H1 (cell line): Measurements from ENCODE around the gene SASH3. TPM values are rescaled to one million over a fixed set of nuclear protein-coding genes. Genes with fewer than 3 reads are reported as not detected.

Experiments used
- CTCF ChIA-PET: fragments of 300-600 bp; sonication (Branson Sonifier 250); formaldehyde crosslinking; loops from one replicate; lab custom pipeline; 2021; ENCODE audit not compliant: partially characterized antibody; lab: Charles Lee
- POLR2A ChIA-PET: fragments of 300-600 bp; sonication (Branson Sonifier 250); formaldehyde crosslinking; loops from one replicate; lab custom pipeline; 2021; ENCODE audit warnings: inconsistent platforms; ENCODE audit not compliant: partially characterized antibody; lab: Charles Lee
- DNase-seq, 2 experiments: peaks; one replicate each; pipeline versions ENCODE4 v3.0.0 to v3.0.0-alpha.2; 2010 to 2022; ENCODE audit warnings: low spot score in 2 of 2, low read depth in 1 of 2, mixed read lengths in 1 of 2
- FAIRE-seq: peaks from 2 replicates; lab custom pipeline; 2011; peaks lifted over from hg19 to GRCh38; lab: Jason Lieb, UNC
- H2AFZ ChIP-seq: 2 replicates; pipeline ENCODE4 v1.8.1; 2012; ENCODE audit warnings: low read length, inconsistent platforms
- H2AK5ac ChIP-seq: 2 replicates; pipeline ENCODE4 v1.6.1; 2013; ENCODE audit warnings: low read depth, low read length
- H2BK120ac ChIP-seq: replicated peaks from 2 replicates; pipeline ENCODE3; 2013; ENCODE audit warnings: low read depth, low read length, inconsistent platforms
- H2BK12ac ChIP-seq: 2 replicates; pipeline ENCODE4 v1.6.1; 2013; ENCODE audit warnings: low read depth, low read length
- H2BK15ac ChIP-seq: 2 replicates; pipeline ENCODE4 v1.6.1; 2013; ENCODE audit warnings: low read length
- H2BK20ac ChIP-seq: 2 replicates; pipeline ENCODE4 v1.6.1; 2013; ENCODE audit warnings: low read length
- H2BK5ac ChIP-seq: 2 replicates; pipeline ENCODE4 v1.6.1; 2013; ENCODE audit warnings: low read depth, low read length
- H3K14ac ChIP-seq: 2 replicates; pipeline ENCODE4 v1.6.1; 2013; ENCODE audit warnings: inconsistent platforms; ENCODE audit not compliant: insufficient read length
- H3K18ac ChIP-seq: 2 replicates; pipeline ENCODE4 v1.6.1; 2013; ENCODE audit warnings: low read length; ENCODE audit errors: extremely low read depth
- H3K23ac ChIP-seq: 2 replicates; pipeline ENCODE4 v1.6.1; 2013; ENCODE audit warnings: inconsistent platforms; ENCODE audit not compliant: insufficient read length
- H3K23me2 ChIP-seq: 2 replicates; pipeline ENCODE4 v1.6.1; 2013; ENCODE audit warnings: low read depth, low read length
- H3K27ac ChIP-seq: 2 replicates; pipeline ENCODE4 v1.6.1; 2011; ENCODE audit warnings: low read depth, low read length, inconsistent platforms
- H3K27me3 ChIP-seq, 4 experiments: replicated peaks in 1 of 4; 1 replicate in 1 of 4; 2 replicates in 3 of 4; pipeline versions ENCODE4 v1.6.1 to v1.8.1; 2011 to 2013; ENCODE audit warnings: low read length in 3 of 4, mild to moderate bottlenecking in 3 of 4, inconsistent platforms in 2 of 4, mixed read lengths in 2 of 4, moderate library complexity in 1 of 4; ENCODE audit not compliant: control insufficient read depth in 3 of 4, insufficient read depth in 3 of 4; ENCODE audit errors: extremely low read depth in 1 of 4
- H3K36me3 ChIP-seq, 4 experiments: 2 replicates each; pipeline versions ENCODE4 v1.6.1 to v1.8.1; 2011 to 2013; ENCODE audit warnings: mild to moderate bottlenecking in 4 of 4, low read length in 3 of 4, moderate library complexity in 2 of 4, control low read depth in 1 of 4, inconsistent platforms in 1 of 4; ENCODE audit not compliant: insufficient read depth in 4 of 4, control insufficient read depth in 2 of 4
- H3K4ac ChIP-seq: replicated peaks from 2 replicates; pipeline ENCODE3; 2013; ENCODE audit warnings: low read length, low read depth, mixed read lengths, inconsistent platforms; ENCODE audit not compliant: insufficient read length
- H3K4me1 ChIP-seq, 4 experiments: replicated peaks in 1 of 4; 1 replicate in 1 of 4; 2 replicates in 3 of 4; pipeline versions ENCODE4 v1.6.1 to v1.8.1; 2011 to 2013; ENCODE audit warnings: low read length in 3 of 4, inconsistent platforms in 2 of 4, mixed read lengths in 1 of 4; ENCODE audit not compliant: insufficient read depth in 4 of 4, control insufficient read depth in 3 of 4
- H3K4me2 ChIP-seq, 2 experiments: 2 replicates each; pipeline versions ENCODE4 v1.6.1 to v1.8.1; 2011 to 2013; ENCODE audit warnings: low read depth in 2 of 2, low read length in 2 of 2, control low read depth in 1 of 2, inconsistent platforms in 1 of 2, mild to moderate bottlenecking in 1 of 2; ENCODE audit not compliant: insufficient read depth in 1 of 2
- H3K4me3 ChIP-seq, 4 experiments: fragments of 200-600, 300-600 bp in 1 of 4; sonication (generic), shearing (Covaris generic), sonication (Bioruptor Twin) in 1 of 4; 2 replicates each; pipeline versions ENCODE4 v1.5.1 to v1.8.1; 2011 to 2016; ENCODE audit warnings: low read length in 4 of 4, low read depth in 3 of 4, control low read depth in 2 of 4, inconsistent platforms in 2 of 4, mild to moderate bottlenecking in 2 of 4, mixed read lengths in 1 of 4, moderate library complexity in 1 of 4; ENCODE audit not compliant: insufficient read depth in 2 of 4; ENCODE audit errors: extremely low read depth in 1 of 4
- H3K56ac ChIP-seq: replicated peaks from 2 replicates; pipeline ENCODE3; 2013; ENCODE audit warnings: low read depth, mild to moderate bottlenecking, mixed read lengths, low read length, inconsistent platforms; ENCODE audit not compliant: insufficient read length
- H3K79me1 ChIP-seq: 2 replicates; pipeline ENCODE4 v1.6.1; 2013; ENCODE audit warnings: low read depth, low read length, control low read depth
- H3K79me2 ChIP-seq, 2 experiments: 2 replicates each; pipeline versions ENCODE4 v1.6.1 to v1.8.1; 2012 to 2013; ENCODE audit warnings: low read length in 2 of 2, mild to moderate bottlenecking in 2 of 2, inconsistent platforms in 1 of 2; ENCODE audit not compliant: insufficient read depth in 2 of 2, control insufficient read depth in 1 of 2
- H3K9ac ChIP-seq, 4 experiments: replicated peaks in 1 of 4; 1 replicate in 1 of 4; 2 replicates in 3 of 4; pipeline versions ENCODE4 v1.6.1 to v1.8.1; 2011 to 2013; ENCODE audit warnings: low read depth in 3 of 4, low read length in 3 of 4, control low read depth in 2 of 4, mild to moderate bottlenecking in 2 of 4, moderate library complexity in 2 of 4, inconsistent platforms in 1 of 4; ENCODE audit errors: extremely low read depth in 1 of 4
- H3K9me3 ChIP-seq, 2 experiments: 2 replicates each; pipeline versions ENCODE4 v1.6.1 to v1.8.1; 2012 to 2013; ENCODE audit warnings: mild to moderate bottlenecking in 2 of 2, moderate library complexity in 2 of 2, control low read depth in 1 of 2, inconsistent platforms in 1 of 2, low read depth in 1 of 2, low read length in 1 of 2, mixed read lengths in 1 of 2; ENCODE audit not compliant: insufficient read depth in 2 of 2
- H4K20me1 ChIP-seq, 2 experiments: replicated peaks in 1 of 2; 2 replicates each; pipeline versions ENCODE3 to v1.8.1; 2011 to 2013; ENCODE audit warnings: inconsistent platforms in 2 of 2, low read length in 2 of 2, mild to moderate bottlenecking in 1 of 2; ENCODE audit not compliant: insufficient read depth in 2 of 2, control insufficient read depth in 1 of 2
- H4K5ac ChIP-seq: 2 replicates; pipeline ENCODE4 v1.6.1; 2013; ENCODE audit warnings: low read length, low read depth, mixed read lengths, inconsistent platforms; ENCODE audit not compliant: insufficient read length
- H4K8ac ChIP-seq: 2 replicates; pipeline ENCODE4 v1.8.0; 2013; ENCODE audit warnings: mild to moderate bottlenecking, moderate library complexity, low read length, inconsistent platforms; ENCODE audit not compliant: insufficient read depth; ENCODE audit errors: extremely low read depth
- H4K91ac ChIP-seq: replicated peaks from 2 replicates; pipeline ENCODE3; 2013; ENCODE audit warnings: low read length, mixed read lengths, inconsistent platforms; ENCODE audit not compliant: insufficient read length
- SIN3A ChIP-seq, 2 experiments: IDR thresholded peaks in 1 of 2; conservative IDR thresholded peaks in 1 of 2; 2 replicates each; pipeline ENCODE4 v1.6.1; 2011 to 2012; ENCODE audit warnings: low read length in 2 of 2, improper control_type of control experiment in 1 of 2, low read depth in 1 of 2, mild to moderate bottlenecking in 1 of 2
- TEAD4 ChIP-seq: IDR thresholded peaks from 2 replicates; pipeline ENCODE4 v1.6.1; 2012; ENCODE audit warnings: low read depth, low read length, inconsistent platforms, mixed read lengths
- WGBS, 2 experiments: shearing (Covaris generic) in 1 of 2; methylation state at CpG; one replicate each; pipeline versions ENCODE4 v1.1.6 to v1.1.7; 2013 to 2015; ENCODE audit warnings: low lambda C conversion rate in 2 of 2, mixed read lengths in 2 of 2, inconsistent platforms in 1 of 2, low coverage in 1 of 2, missing lambda C conversion rate in 1 of 2; ENCODE audit not compliant: insufficient replicate concordance in 2 of 2, insufficient coverage in 1 of 2, insufficient read length in 1 of 2; ENCODE audit errors: extremely low coverage in 1 of 2, missing lambda C conversion rate in 1 of 2; 5-methylcytosine and 5-hydroxymethylcytosine counted together
- polyA plus RNA-seq, 7 experiments: library from polyadenylated mRNA; depleted of rRNA in 3 of 7; stranded (reverse) in 5 of 7; unstranded in 2 of 7; fragments of >200 nt in 5 of 7; fragments of 200-250 nt in 2 of 7; gene quantifications; 1 replicate in 5 of 7; 2 replicates in 1 of 7; 4 replicates in 1 of 7; pipeline versions ENCODE4 v1.2.1 to v1.2.3, GENCODE V29; 2011 to 2013; ENCODE audit warnings: missing spikeins in 2 of 7, mixed read lengths in 2 of 7
- total RNA-seq: library from RNA; stranded (reverse); fragmentation: NEBNext Ultra II Directional; extraction: Animal tissue kit (Norgen Biotek cat#: 25700); gene quantifications from 2 replicates; pipeline ENCODE4 v1.2.1, GENCODE V29; 2021

The SASH3 gene
- total and polyA plus RNA-seq, 2 of the 8 experiments (the other 6 are each of a cell fraction or from before 2014, with no cell fraction given): not detected

DNA sequence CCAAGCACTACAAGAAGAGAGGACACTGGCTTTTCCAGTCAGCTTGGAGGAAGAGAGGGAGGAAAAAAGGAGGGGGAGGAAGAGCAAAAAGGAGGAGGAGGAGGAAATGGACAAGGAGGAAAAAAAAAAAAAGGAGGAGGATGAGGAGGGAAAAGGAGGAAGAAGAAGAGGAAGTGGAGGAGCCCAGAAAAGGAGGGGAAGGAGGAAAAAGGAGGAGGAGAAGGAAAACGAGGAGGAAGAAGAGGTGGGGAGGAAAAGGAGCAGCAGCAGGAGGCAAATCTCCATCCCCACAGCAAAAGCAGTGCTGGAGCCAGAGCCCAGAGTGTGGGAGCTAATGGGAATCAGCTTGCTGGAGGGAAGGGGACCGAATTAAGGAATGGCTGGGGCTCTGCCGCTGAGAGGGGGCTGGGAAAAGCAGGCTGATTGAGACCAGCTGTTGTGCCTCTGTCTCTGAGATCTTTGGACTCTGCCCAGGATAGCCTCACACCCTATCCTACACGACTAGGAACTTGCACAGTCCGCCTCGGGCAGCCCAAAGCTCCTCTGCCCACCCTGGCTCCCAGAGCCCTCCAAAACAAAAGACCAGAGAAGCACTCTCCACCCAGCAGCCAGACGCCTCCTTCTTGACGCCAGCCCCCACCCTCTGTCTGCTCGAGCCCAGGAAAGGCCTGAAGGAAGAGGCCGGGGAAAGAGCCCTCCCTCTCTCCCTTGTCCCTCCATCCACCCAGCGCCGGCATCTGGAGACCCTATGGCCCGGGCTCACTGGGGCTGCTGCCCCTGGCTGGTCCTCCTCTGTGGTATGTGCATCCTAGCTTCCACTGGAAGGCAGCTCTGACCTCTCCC lies 41.1 kb upstream of the SASH3 start, which contains the start of gene XPNPEP2:
Gene XPNPEP2 (plus strand): TSS at position 514 of the 843 bp plus-strand sequence. CDS start 235 bp downstream, at position 749.
- no peak within 1 kb of the TSS for H3K27ac ChIP-seq
- CTCF ChIA-PET: interaction anchor here (0.6 to 1.9 kb wide), 7 partner anchors 10 to 694 kb away, joined by 3 to 8 read pairs (median 3); no protein-coding TSS in a partner anchor
- no peak within 1 kb of the TSS for H3K4ac ChIP-seq
- no peak within 1 kb of the TSS for H2BK15ac ChIP-seq
- H2AFZ ChIP-seq: peak within 1 kb of the TSS; percentile 62; the same call in 1 of the 2 replicates
- peak within 1 kb of the TSS in 1 of 2 experiments; percentile 34; a peak in 2 of 4 replicates for H3K4me2 ChIP-seq
- POLR2A ChIA-PET: no interaction called here
- H4K91ac ChIP-seq: peak within 1 kb of the TSS; percentile 88
- no peak within 1 kb of the TSS for H3K14ac ChIP-seq
- H3K4me3 ChIP-seq: no peak within 1 kb of the TSS
- H2BK120ac ChIP-seq: no peak within 1 kb of the TSS
- peaks cover 0 to 10% (median 4%) of the 10 kb centered on the region in 4 experiments; a peak in 4 of 7 replicates for H3K4me1 ChIP-seq
- no peak within 1 kb of the TSS for H3K23ac ChIP-seq
- no peak within 1 kb of the TSS for H3K56ac ChIP-seq
- no peak for TF ChIP-seq SIN3A (conservative IDR thresholded peaks at IDR 0.05 in 1 of 2, IDR thresholded peaks at IDR 0.05 in 1 of 2; ENCODE audit: low read depth in 1 of 2, low read length in 2 of 2)
- TF ChIP-seq TEAD4: no peak
- TF ChIP-seq, all 59 proteins: peak for 0
- no peaks in the 10 kb centered on the region for H4K20me1 ChIP-seq
- no peaks in the 10 kb centered on the region for H3K36me3 ChIP-seq
- H3K23me2 ChIP-seq: no peaks in the 10 kb centered on the region
- H3K9ac ChIP-seq: no peak within 1 kb of the TSS
- H2BK20ac ChIP-seq: no peak within 1 kb of the TSS
- H2BK5ac ChIP-seq: no peak within 1 kb of the TSS
- DNase-seq (no peak), FAIRE-seq (no peak)
- H4K5ac ChIP-seq: no peak within 1 kb of the TSS
- no peaks in the 10 kb centered on the region for H3K9me3 ChIP-seq
- no peak within 1 kb of the TSS for H2AK5ac ChIP-seq
- no peaks in the 10 kb centered on the region for H3K79me2 ChIP-seq
- no peaks in the 10 kb centered on the region; a peak in 1 of 7 replicates for H3K27me3 ChIP-seq
- H3K79me1 ChIP-seq: no peaks in the 10 kb centered on the region
- peak within 1 kb of the TSS; percentile 60; the same call in 1 of the 2 replicates for H2BK12ac ChIP-seq
- peak within 1 kb of the TSS; percentile 32 for H3K18ac ChIP-seq
- 51% methylated on average over 9 of the region's 13 CpGs; no CpG with 5 or more reads in 1 of the 2 experiments for WGBS, 2 experiments
- no peak within 1 kb of the TSS; the same call in 1 of the 2 replicates for H4K8ac ChIP-seq
